ENCODE data around the gene TEX12.
"Not testable (repeated sequence)": the region's sequence is repeated elsewhere in the genome, so short reads cannot be mapped to it uniquely, and the experiment has no call there.

TEX12 gene

GRCh38 chr11:112176077-112176476 lies 8.9 kb downstream of the TEX12 start:
- DNase-seq = no peak
- Mint-ChIP-seq H3K27ac (no peak overlapping the region), H3K27me3 (peaks cover 32% of the 10 kb centered on the region), H3K36me3 (no peaks in the 10 kb centered on the region), H3K9me3 (no peaks in the 10 kb centered on the region), H3K4me3 (no peak overlapping the region), H3K4me1 (peaks cover 11% of the 10 kb centered on the region)
- CTCF ChIA-PET = interaction anchor here (0.7 to 1.6 kb wide), 6 partner anchors 9 to 64 kb away, joined by 3 to 13 read pairs (median 4); no protein-coding TSS in a partner anchor

- no peak overlapping the region for H3K4me3 Mint-ChIP-seq
- no peaks in the 10 kb centered on the region for H3K9me3 Mint-ChIP-seq
- peaks cover 32% of the 10 kb centered on the region for H3K27me3 Mint-ChIP-seq
- no peaks in the 10 kb centered on the region for H3K36me3 Mint-ChIP-seq
- CTCF ChIA-PET = interaction anchor here (0.9 to 1.7 kb wide), 2 partner anchors 18 to 64 kb away, joined by 3 to 6 read pairs; no protein-coding TSS in a partner anchor
- H3K4me1 Mint-ChIP-seq = peaks cover 11% of the 10 kb centered on the region
- no peak for DNase-seq
- H3K27ac Mint-ChIP-seq = no peak overlapping the region
Measured at GRCh38 chr11:112177589-112177988, 10.4 kb downstream of the TEX12 start.

- Mint-ChIP-seq H3K4me1 (peaks cover 11% of the 10 kb centered on the region), H3K36me3 (no peaks in the 10 kb centered on the region), H3K27me3 (peaks cover 32% of the 10 kb centered on the region), H3K27ac (no peak overlapping the region), H3K4me3 (no peak overlapping the region), H3K9me3 (no peaks in the 10 kb centered on the region)
- CTCF ChIA-PET = interaction anchor here (0.9 to 1.7 kb wide), 2 partner anchors 19 to 65 kb away, joined by 3 to 6 read pairs; no protein-coding TSS in a partner anchor
- DNase-seq = no peak
Measured at GRCh38 chr11:112178428-112178827, 11.3 kb downstream of the TEX12 start.

DNA sequence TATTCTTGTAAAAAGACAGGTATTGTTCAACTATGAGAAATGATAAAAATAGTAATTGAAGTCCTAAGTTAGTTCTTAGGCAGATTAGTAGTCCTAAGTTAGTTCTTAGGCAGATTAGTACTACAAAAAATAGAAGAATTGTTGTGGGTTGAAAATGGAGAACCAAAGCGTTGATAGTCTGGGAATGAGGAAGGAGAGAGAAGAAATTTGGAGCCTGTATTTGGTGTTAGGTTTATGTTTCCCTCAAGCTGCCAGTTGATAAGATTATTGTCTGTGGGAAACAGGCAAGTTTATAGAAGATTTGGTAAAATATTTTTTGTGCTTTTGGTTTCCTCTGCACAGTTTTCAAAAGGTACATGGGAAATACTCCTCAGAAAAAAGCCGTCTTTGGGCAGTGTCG lies 11.8 kb downstream of the TEX12 start:
- DNase-seq = no peak
- H3K36me3 Mint-ChIP-seq = no peaks in the 10 kb centered on the region
- H3K9me3 Mint-ChIP-seq = no peaks in the 10 kb centered on the region
- CTCF ChIA-PET = no interaction called here
- H3K27ac Mint-ChIP-seq = no peak overlapping the region
- peaks cover 32% of the 10 kb centered on the region for H3K27me3 Mint-ChIP-seq
- H3K4me1 Mint-ChIP-seq = peaks cover 11% of the 10 kb centered on the region
- H3K4me3 Mint-ChIP-seq = no peak overlapping the region

DNA sequence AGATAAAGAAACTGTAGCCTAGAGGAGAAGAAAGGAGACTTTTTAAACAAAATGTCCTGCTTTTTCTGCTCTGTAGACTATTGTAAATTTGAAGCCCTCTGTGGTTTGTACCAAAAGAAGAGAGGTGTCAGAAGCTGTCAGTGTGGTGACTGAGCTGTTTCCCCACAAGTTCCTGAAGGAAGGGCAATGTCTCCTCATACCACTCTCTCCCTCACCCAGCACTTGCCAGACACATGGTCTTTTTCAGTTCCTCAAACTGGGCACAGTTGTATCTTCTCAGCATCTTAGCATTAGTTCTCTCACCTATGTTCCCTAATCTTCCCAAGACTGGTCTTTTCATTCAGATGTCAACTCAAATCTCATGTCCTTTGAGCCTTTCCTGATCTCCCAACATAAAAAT lies 12.4 kb downstream of the TEX12 start:
- Mint-ChIP-seq H3K27ac (no peak overlapping the region), H3K9me3 (no peaks in the 10 kb centered on the region), H3K36me3 (no peaks in the 10 kb centered on the region), H3K27me3 (peaks cover 31% of the 10 kb centered on the region), H3K4me3 (no peak overlapping the region), H3K4me1 (peaks cover 10% of the 10 kb centered on the region)
- no peak for DNase-seq
- CTCF ChIA-PET = no interaction called here

GRCh38 chr11:112182867-112183266 lies 15.7 kb downstream of the TEX12 start:
- H3K9me3 Mint-ChIP-seq = no peaks in the 10 kb centered on the region
- no peak for DNase-seq
- CTCF ChIA-PET = no interaction called here

DNA sequence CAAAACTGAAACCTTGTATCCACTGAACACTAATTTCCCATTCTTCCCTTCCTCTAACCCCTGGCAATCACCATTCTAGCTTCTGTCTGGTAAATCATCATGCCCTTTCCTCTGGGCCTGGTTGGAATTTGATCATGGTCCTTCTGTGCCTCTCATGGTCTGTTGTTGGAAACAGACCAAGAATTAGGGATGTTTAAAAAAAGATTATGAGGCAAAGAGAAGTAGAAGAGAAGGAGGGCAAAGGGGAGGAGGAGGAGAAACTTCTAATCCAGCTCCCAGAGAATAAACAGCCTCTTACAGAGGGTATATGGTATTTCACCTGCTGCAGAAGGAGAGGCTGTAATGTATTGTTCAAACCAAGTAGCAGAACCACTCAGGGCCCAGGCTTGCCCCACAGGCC lies 18.7 kb downstream of the TEX12 start:
- H3K4me1 Mint-ChIP-seq = no peaks in the 10 kb centered on the region

More at GRCh38 chr11:112182867-112183266, 15.7 kb downstream of the TEX12 start:
- H3K4me3 Mint-ChIP-seq = no peak overlapping the region
- H3K27me3 Mint-ChIP-seq = peaks cover 18% of the 10 kb centered on the region
- no peak overlapping the region for H3K27ac Mint-ChIP-seq
- H3K36me3 Mint-ChIP-seq = no peaks in the 10 kb centered on the region
- no peaks in the 10 kb centered on the region for H3K4me1 Mint-ChIP-seq

DNA sequence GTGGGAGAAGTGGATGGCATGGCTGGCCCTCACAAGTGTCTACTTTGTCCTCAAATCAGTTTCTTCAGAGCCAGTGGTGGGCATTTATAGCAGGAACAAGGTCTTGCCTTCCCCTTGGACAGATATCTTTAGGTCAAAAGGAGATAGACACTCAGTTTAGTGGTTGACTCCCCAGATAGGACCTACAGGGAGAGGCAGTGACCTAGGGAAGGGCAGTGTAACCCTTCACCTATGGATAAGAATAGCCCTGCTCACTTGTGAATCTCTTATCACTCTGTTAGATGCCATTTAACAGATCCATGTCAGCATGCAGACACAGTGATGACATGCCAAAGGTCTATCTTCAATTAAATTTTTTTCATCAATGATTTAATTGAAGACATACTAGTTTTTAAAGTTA lies 19.1 kb downstream of the TEX12 start:
- CTCF ChIA-PET = no interaction called here
- H3K9me3 Mint-ChIP-seq = no peaks in the 10 kb centered on the region
- DNase-seq = no peak
- no peak overlapping the region for H3K4me3 Mint-ChIP-seq
- H3K27ac Mint-ChIP-seq = no peak overlapping the region
- H3K4me1 Mint-ChIP-seq = no peaks in the 10 kb centered on the region
- no peaks in the 10 kb centered on the region for H3K27me3 Mint-ChIP-seq
- no peaks in the 10 kb centered on the region for H3K36me3 Mint-ChIP-seq

More for the DNA sequence above, 18.7 kb downstream of the TEX12 start:
- Mint-ChIP-seq H3K9me3 (no peaks in the 10 kb centered on the region), H3K36me3 (no peaks in the 10 kb centered on the region), H3K27ac (no peak overlapping the region), H3K4me3 (no peak overlapping the region), H3K27me3 (no peaks in the 10 kb centered on the region)
- no peak for DNase-seq
- CTCF ChIA-PET = interaction anchor here (1.1 kb wide), 1 partner anchor 10 kb away, joined by 3 read pairs; no protein-coding TSS in a partner anchor

DNA sequence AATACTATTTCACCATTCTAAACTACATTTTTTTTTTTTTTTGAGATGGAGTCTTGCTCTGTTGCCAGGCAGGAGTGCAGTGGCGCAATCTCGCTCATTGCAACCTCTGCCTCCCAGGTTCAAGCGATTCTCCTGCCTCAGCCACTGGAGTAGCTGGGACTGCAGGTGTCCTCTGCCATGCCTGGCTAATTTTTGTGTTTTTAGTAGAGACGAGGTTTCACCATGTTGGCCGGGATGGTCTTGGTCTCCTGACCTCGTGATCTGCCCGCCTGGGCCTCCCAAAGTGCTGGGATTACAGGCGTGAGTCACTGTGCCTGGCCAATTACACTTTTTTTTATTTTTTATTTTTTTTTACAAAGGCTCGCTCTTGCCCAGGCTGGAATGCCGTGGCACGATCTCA lies 27.9 kb downstream of the TEX12 start:
- H3K27me3 Mint-ChIP-seq, H3K4me1 Mint-ChIP-seq, H3K36me3 Mint-ChIP-seq, DNase-seq, H3K4me3 Mint-ChIP-seq, H3K9me3 Mint-ChIP-seq, H3K27ac Mint-ChIP-seq: not testable (repeated sequence)
- CTCF ChIA-PET = interaction anchor here (0.7 to 1.2 kb wide), 2 partner anchors 13 to 85 kb away, joined by 3 to 8 read pairs; no protein-coding TSS in a partner anchor

- Mint-ChIP-seq H3K4me3 (no peak overlapping the region), H3K27me3 (no peaks in the 10 kb centered on the region), H3K36me3 (no peaks in the 10 kb centered on the region), H3K9me3 (no peaks in the 10 kb centered on the region), H3K27ac (no peak overlapping the region), H3K4me1 (no peaks in the 10 kb centered on the region)
- DNase-seq = no peak
- CTCF ChIA-PET = interaction anchor here (0.6 to 1.2 kb wide), 3 partner anchors 78 to 84 kb away, joined by 3 to 8 read pairs (median 5); no protein-coding TSS in a partner anchor
Measured at GRCh38 chr11:112195951-112196351, 28.8 kb downstream of the TEX12 start.

- Mint-ChIP-seq H3K27me3 (no peaks in the 10 kb centered on the region), H3K27ac (no peak overlapping the region), H3K9me3 (no peaks in the 10 kb centered on the region), H3K4me1 (no peaks in the 10 kb centered on the region), H3K36me3 (no peaks in the 10 kb centered on the region), H3K4me3 (no peak overlapping the region)
- CTCF ChIA-PET = interaction anchor here (0.7 kb wide), 1 partner anchor 77 kb away, joined by 3 read pairs; no protein-coding TSS in a partner anchor
- DNase-seq = no peak
Measured at GRCh38 chr11:112196519-112197087, 29.4 kb downstream of the TEX12 start.

GRCh38 chr11:112199101-112199500 lies 31.9 kb downstream of the TEX12 start:
- H3K4me1 Mint-ChIP-seq, DNase-seq, CTCF ChIA-PET, H3K27ac Mint-ChIP-seq, H3K9me3 Mint-ChIP-seq, H3K36me3 Mint-ChIP-seq, H3K27me3 Mint-ChIP-seq, H3K4me3 Mint-ChIP-seq: not testable (repeated sequence)

GRCh38 chr11:112200252-112200651 lies 33.1 kb downstream of the TEX12 start:
- H3K4me1 Mint-ChIP-seq = no peaks in the 10 kb centered on the region
- DNase-seq = no peak
- no peak overlapping the region for H3K4me3 Mint-ChIP-seq
- H3K9me3 Mint-ChIP-seq = no peaks in the 10 kb centered on the region
- H3K27ac Mint-ChIP-seq = no peak overlapping the region
- peaks cover 4% of the 10 kb centered on the region for H3K27me3 Mint-ChIP-seq
- CTCF ChIA-PET = no interaction called here
- no peaks in the 10 kb centered on the region for H3K36me3 Mint-ChIP-seq

- Mint-ChIP-seq H3K9me3 (no peaks in the 10 kb centered on the region), H3K4me1 (no peaks in the 10 kb centered on the region), H3K27me3 (peaks cover 8% of the 10 kb centered on the region), H3K4me3 (no peak overlapping the region), H3K36me3 (no peaks in the 10 kb centered on the region), H3K27ac (no peak overlapping the region)
- CTCF ChIA-PET = interaction anchor here (0.7 kb wide), 1 partner anchor 31 kb away, joined by 4 read pairs; the partner anchor contains the start of gene BCO2
- no peak for DNase-seq
Measured at GRCh38 chr11:112206071-112206470, 38.9 kb downstream of the TEX12 start.

GRCh38 chr11:112210890-112211289 lies 43.7 kb downstream of the TEX12 start:
- H3K27me3 Mint-ChIP-seq = peaks cover 8% of the 10 kb centered on the region
- H3K27ac Mint-ChIP-seq = no peak overlapping the region
- CTCF ChIA-PET = no interaction called here
- no peak overlapping the region for H3K4me3 Mint-ChIP-seq
- no peak for DNase-seq
- H3K4me1 Mint-ChIP-seq = no peaks in the 10 kb centered on the region
- no peaks in the 10 kb centered on the region for H3K36me3 Mint-ChIP-seq
- H3K9me3 Mint-ChIP-seq = no peaks in the 10 kb centered on the region
